Lower leg skin (tissue), 3 donors: ENCODE data around the gene FAM187B.

Source experiments
- POLR2A ChIP-seq, 2 donors: fragments of 450-650 bp; IDR thresholded peaks; one replicate each; pipeline ENCODE4 v1.6.1; 2016 to 2017; ENCODE audit warnings: antibody characterized with exemption in 2 of 2, mild to moderate bottlenecking in 1 of 2, moderate library complexity in 1 of 2
- TF ChIP-seq, protein P1 (sequence below), 3 donors: fragments of 450-650 bp; IDR thresholded peaks; one replicate each; pipeline ENCODE4 v1.5.1; 2016; ENCODE audit warnings: antibody characterized with exemption in 3 of 3, mild to moderate bottlenecking in 3 of 3, moderate library complexity in 2 of 3

DNA sequence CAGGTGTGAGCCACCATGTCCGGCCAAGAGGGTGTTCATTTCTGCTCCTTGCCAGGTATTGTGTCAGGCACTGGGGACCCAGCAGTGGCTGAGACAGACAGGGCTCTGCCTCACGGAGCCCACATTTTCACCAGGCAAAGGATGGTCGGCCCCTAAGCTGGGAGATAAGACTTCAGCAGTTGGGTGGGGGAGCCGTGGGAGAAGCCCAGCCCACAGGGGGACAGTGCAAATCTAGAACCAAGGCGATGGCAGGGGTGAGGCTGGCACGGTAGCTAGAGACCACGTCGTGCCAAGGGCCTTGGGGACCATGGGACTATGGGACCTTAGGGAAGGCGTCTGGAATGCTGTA, 28.5 kb upstream of the FAM187B start:
- TF ChIP-seq, protein P1, sequence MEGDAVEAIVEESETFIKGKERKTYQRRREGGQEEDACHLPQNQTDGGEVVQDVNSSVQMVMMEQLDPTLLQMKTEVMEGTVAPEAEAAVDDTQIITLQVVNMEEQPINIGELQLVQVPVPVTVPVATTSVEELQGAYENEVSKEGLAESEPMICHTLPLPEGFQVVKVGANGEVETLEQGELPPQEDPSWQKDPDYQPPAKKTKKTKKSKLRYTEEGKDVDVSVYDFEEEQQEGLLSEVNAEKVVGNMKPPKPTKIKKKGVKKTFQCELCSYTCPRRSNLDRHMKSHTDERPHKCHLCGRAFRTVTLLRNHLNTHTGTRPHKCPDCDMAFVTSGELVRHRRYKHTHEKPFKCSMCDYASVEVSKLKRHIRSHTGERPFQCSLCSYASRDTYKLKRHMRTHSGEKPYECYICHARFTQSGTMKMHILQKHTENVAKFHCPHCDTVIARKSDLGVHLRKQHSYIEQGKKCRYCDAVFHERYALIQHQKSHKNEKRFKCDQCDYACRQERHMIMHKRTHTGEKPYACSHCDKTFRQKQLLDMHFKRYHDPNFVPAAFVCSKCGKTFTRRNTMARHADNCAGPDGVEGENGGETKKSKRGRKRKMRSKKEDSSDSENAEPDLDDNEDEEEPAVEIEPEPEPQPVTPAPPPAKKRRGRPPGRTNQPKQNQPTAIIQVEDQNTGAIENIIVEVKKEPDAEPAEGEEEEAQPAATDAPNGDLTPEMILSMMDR (IDR thresholded peaks at IDR 0.05), result no peak
- TF ChIP-seq POLR2A (IDR thresholded peaks at IDR 0.05), result no peak
